ENCODE results near the gene TBC1D4.

DNA sequence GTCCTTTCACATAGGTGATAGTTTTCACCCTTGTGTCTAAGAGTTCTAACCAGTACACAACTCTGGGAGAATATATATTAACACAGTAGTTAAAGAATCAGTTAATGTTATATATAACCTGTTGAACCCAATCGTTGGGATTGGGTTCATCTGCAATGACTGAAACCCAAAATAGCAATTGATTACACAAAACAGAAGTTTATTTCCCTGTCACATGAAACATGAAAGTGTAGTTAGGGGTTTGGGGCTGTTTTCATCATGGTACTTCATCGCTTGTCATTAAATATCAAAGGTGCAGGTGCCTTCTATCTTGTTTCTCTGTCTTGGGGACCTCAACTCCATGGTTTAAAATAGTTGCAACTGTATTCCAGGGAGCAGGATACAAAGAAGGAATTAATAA, 106.6 kb downstream of the TBC1D4 start:
- TF ChIP-seq, protein P1, sequence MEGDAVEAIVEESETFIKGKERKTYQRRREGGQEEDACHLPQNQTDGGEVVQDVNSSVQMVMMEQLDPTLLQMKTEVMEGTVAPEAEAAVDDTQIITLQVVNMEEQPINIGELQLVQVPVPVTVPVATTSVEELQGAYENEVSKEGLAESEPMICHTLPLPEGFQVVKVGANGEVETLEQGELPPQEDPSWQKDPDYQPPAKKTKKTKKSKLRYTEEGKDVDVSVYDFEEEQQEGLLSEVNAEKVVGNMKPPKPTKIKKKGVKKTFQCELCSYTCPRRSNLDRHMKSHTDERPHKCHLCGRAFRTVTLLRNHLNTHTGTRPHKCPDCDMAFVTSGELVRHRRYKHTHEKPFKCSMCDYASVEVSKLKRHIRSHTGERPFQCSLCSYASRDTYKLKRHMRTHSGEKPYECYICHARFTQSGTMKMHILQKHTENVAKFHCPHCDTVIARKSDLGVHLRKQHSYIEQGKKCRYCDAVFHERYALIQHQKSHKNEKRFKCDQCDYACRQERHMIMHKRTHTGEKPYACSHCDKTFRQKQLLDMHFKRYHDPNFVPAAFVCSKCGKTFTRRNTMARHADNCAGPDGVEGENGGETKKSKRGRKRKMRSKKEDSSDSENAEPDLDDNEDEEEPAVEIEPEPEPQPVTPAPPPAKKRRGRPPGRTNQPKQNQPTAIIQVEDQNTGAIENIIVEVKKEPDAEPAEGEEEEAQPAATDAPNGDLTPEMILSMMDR (IDR thresholded peaks at IDR 0.05; ENCODE audit: low read length): no peak
- TF ChIP-seq EZH2 (optimal IDR thresholded peaks at IDR 0.05; ENCODE audit: low read depth, low read length) (no peak), EZH2phosphoT487 (IDR thresholded peaks at IDR 0.05; ENCODE audit: low read length) (no peak)
